T follicular helper cell (primary cell): ENCODE measurements around the gene TMEM132D.
"Not testable (repeated sequence)": the region's sequence is repeated elsewhere in the genome, so short reads cannot be mapped to it uniquely, and the experiment has no call there.

Experiments
- DNase-seq: peaks from one replicate; pipeline ENCODE4 v3.0.0-alpha.2; 2020; ENCODE audit warnings: low read depth

The TMEM132D gene

GRCh38 chr12:129588142-129588541 is 315.7 kb downstream of the TMEM132D start:
- no peak for DNase-seq

- no peak for DNase-seq
These were observed 318.5 kb downstream of the TMEM132D start for GRCh38 chr12:129585296-129585695.

GRCh38 chr12:129579879-129580278 is 323.9 kb downstream of the TMEM132D start:
- DNase-seq: no peak

GRCh38 chr12:129571901-129572494 is 331.8 kb downstream of the TMEM132D start:
- no peak for DNase-seq

GRCh38 chr12:129570796-129571400 is 332.9 kb downstream of the TMEM132D start:
- no peak for DNase-seq

- DNase-seq: no peak
These were observed 337.0 kb downstream of the TMEM132D start for GRCh38 chr12:129566800-129567199.

GRCh38 chr12:129564768-129565167 is 339.1 kb downstream of the TMEM132D start:
- no peak for DNase-seq

- no peak for DNase-seq
These were observed 340.6 kb downstream of the TMEM132D start for GRCh38 chr12:129563266-129563665.

GRCh38 chr12:129561304-129561703 is 342.5 kb downstream of the TMEM132D start:
- DNase-seq: no peak

GRCh38 chr12:129559776-129560175 is 344.0 kb downstream of the TMEM132D start:
- no peak for DNase-seq

GRCh38 chr12:129558036-129558435 is 345.8 kb downstream of the TMEM132D start:
- no peak for DNase-seq

- no peak for DNase-seq
These were observed 347.7 kb downstream of the TMEM132D start for GRCh38 chr12:129556082-129556481.

GRCh38 chr12:129552996-129553750 is 350.7 kb downstream of the TMEM132D start:
- no peak for DNase-seq

GRCh38 chr12:129551441-129551840 is 352.4 kb downstream of the TMEM132D start:
- DNase-seq: no peak

GRCh38 chr12:129550353-129550752 is 353.5 kb downstream of the TMEM132D start:
- no peak for DNase-seq

GRCh38 chr12:129549656-129550055 is 354.2 kb downstream of the TMEM132D start:
- DNase-seq: no peak

- not testable (repeated sequence) for DNase-seq
These were observed 354.8 kb downstream of the TMEM132D start for GRCh38 chr12:129549020-129549419.

GRCh38 chr12:129544716-129545115 is 359.1 kb downstream of the TMEM132D start:
- DNase-seq: no peak

- no peak for DNase-seq
These were observed 362.9 kb downstream of the TMEM132D start for GRCh38 chr12:129540954-129541353.

- DNase-seq: no peak
These were observed 363.6 kb downstream of the TMEM132D start for GRCh38 chr12:129540249-129540648.

GRCh38 chr12:129538724-129539335 is 365.0 kb downstream of the TMEM132D start:
- not testable (repeated sequence) for DNase-seq

- DNase-seq: no peak
These were observed 365.7 kb downstream of the TMEM132D start for GRCh38 chr12:129538137-129538536.
